ENCODE measurements around the gene CYP4F11.
"Not testable (repeated sequence)": the region's sequence is repeated elsewhere in the genome, so short reads cannot be mapped to it uniquely, and the experiment has no call there.

The CYP4F11 gene

DNA sequence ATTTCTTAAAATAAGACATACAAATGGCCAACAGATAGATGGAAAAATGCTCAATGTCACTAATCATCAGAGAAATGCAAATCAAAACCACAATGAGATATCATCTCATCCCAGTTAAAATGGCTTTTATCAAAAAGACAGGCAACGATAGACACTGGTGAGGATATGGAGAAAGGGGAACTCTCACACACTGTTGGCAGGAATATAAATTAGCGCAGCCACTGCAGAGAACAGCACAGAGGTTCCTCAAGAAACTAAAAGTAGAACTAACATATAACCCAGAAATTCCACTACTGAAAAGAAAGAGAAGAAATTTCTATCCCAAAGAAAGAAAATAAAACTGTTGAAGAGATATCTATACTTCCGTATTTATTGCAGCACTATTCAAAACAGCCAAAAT is 51.0 kb downstream of the CYP4F11 start:
- not testable (repeated sequence) for DNase-seq (ENCODE audit: low read depth)

- DNase-seq (ENCODE audit: low read depth): no peak
Observed at GRCh38 chr19:15874821-15875474, 59.4 kb downstream of the CYP4F11 start.

DNA sequence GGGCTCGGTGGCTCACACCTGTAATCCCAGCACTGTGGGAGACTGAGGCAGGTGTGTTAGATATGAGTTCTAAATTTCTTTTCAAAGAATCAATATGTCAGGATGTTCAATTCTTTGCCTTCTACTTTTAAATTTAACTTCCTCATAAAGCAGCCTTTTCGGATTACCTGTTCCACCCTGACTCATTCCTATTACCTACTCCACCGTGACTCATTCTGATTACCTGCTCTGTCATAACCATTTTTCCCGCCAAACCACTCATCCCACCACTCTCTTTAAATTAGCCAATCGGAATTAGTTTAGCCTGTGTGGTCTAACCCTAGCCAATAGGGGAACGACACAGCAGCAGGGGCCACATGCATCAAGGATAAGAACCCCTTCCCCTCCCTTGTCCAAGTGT is 60.6 kb downstream of the CYP4F11 start:
- not testable (repeated sequence) for DNase-seq (ENCODE audit: low read depth)

- DNase-seq (ENCODE audit: low read depth): no peak
Observed at GRCh38 chr19:15871570-15871969, 62.8 kb downstream of the CYP4F11 start.

GRCh38 chr19:15869873-15870272 is 64.5 kb downstream of the CYP4F11 start:
- DNase-seq (ENCODE audit: low read depth): no peak

GRCh38 chr19:15869109-15869555 is 65.2 kb downstream of the CYP4F11 start:
- DNase-seq (ENCODE audit: low read depth): no peak

- DNase-seq (ENCODE audit: low read depth): no peak
Observed at GRCh38 chr19:15866636-15867035, 67.7 kb downstream of the CYP4F11 start.

GRCh38 chr19:15864824-15865223 is 69.5 kb downstream of the CYP4F11 start:
- no peak for DNase-seq (ENCODE audit: low read depth)

DNA sequence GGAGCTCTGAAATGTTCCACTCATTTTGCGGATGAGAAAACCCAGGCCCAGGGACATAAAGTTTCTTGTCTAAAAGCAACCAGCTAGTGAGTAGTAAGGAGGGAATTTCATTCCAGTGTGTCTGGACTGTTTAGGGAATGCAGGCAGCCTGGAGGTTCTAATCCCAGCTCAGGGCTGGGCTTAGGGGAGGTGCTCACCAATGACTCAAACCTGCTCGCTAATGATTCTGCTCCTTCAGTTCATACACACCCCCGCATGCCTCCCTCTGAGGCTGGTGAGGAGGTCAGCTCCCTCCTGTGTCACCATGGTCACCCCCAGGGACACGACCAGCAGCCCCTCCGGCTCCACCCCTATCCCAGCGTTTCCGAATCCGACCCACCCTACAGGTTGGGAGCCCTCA is 71.1 kb downstream of the CYP4F11 start:
- no peak for DNase-seq (ENCODE audit: low read depth)

DNA sequence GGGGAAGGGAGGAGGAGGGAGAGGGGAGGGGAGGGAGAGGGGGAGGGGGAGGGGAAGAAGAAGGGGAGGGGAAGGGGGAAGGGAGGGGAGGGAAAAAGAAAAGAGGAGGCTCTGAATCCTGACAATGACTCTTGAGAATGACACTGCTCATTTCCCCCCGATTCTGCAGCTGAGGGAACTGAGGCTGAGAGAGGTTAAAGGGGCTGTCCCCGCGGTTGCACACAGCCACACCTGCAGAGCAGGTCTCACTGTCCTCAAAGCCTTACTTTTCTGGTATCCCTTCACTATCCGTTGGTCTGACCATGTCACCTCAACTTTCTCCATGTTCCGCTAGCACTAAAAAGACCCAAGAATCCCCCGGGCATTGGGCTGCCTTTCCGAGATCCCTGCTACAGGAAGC is 71.9 kb downstream of the CYP4F11 start:
- no peak for DNase-seq (ENCODE audit: low read depth)
